Measurements from ENCODE around the gene JMJD8. TPM values are rescaled to one million over a fixed set of nuclear protein-coding genes. Genes with fewer than 3 reads are reported as not detected.

The JMJD8 gene
- total RNA-seq, 1 donor from 2014 or later, result 46.1 TPM

DNA sequence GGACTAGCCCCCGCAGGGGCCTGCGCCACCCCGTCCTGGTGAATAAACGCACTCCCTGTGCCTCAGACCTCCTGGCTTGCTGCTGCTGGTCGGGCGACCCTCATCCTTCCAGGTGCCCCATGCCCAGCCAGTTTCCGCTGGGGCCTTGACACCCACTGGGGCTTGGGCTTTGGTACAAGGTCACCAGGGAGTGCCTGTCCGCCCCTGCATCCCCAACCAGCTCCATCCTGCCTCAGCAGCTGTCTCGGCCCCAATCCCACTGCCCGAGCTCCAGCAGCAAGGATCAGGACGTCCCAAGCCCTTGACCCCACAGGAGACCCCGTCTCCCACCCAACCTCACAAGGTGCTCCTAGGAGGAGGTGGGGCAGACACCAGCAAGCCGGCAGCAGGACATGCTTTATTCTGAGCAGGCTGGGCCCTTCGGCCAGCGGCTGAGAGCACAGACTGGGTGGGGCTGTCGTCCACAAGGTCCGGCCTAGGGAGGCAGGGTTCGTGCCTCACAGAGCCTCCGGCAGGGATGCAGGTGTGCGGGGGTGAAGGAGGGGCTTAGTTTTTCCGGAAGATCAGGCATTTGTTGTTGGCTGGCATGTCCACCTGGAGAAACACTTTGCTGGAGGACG, 50.0 kb downstream of the JMJD8 start:
- Mint-ChIP-seq H3K9me3 (no peaks in the 10 kb centered on the region), H3K4me1 (peaks cover 10% of the 10 kb centered on the region), H3K27ac (no peak overlapping the region), H3K4me3 (peak overlapping the region; percentile 62), H3K36me3 (no peaks in the 10 kb centered on the region), H3K27me3 (ENCODE audit: low read depth) (no peaks in the 10 kb centered on the region)
- no peak for DNase-seq (ENCODE audit: low spot score in 2 of 2, unreplicated experiment in 2 of 2)
- TF ChIP-seq, protein P1, sequence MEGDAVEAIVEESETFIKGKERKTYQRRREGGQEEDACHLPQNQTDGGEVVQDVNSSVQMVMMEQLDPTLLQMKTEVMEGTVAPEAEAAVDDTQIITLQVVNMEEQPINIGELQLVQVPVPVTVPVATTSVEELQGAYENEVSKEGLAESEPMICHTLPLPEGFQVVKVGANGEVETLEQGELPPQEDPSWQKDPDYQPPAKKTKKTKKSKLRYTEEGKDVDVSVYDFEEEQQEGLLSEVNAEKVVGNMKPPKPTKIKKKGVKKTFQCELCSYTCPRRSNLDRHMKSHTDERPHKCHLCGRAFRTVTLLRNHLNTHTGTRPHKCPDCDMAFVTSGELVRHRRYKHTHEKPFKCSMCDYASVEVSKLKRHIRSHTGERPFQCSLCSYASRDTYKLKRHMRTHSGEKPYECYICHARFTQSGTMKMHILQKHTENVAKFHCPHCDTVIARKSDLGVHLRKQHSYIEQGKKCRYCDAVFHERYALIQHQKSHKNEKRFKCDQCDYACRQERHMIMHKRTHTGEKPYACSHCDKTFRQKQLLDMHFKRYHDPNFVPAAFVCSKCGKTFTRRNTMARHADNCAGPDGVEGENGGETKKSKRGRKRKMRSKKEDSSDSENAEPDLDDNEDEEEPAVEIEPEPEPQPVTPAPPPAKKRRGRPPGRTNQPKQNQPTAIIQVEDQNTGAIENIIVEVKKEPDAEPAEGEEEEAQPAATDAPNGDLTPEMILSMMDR (IDR thresholded peaks at IDR 0.05; ENCODE audit: unreplicated experiment), result no peak

DNA sequence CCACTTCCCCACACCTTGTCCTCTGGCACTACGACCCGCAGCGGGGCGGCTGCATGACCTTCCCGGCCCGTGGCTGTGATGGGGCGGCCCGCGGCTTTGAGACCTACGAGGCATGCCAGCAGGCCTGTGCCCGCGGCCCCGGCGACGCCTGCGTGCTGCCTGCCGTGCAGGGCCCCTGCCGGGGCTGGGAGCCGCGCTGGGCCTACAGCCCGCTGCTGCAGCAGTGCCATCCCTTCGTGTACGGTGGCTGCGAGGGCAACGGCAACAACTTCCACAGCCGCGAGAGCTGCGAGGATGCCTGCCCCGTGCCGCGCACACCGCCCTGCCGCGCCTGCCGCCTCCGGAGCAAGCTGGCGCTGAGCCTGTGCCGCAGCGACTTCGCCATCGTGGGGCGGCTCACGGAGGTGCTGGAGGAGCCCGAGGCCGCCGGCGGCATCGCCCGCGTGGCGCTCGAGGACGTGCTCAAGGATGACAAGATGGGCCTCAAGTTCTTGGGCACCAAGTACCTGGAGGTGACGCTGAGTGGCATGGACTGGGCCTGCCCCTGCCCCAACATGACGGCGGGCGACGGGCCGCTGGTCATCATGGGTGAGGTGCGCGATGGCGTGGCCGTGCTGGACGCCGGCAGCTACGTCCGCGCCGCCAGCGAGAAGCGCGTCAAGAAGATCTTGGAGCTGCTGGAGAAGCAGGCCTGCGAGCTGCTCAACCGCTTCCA, 50.6 kb downstream of the JMJD8 start:
- peaks cover 7% of the 10 kb centered on the region for H3K4me1 Mint-ChIP-seq
- H3K9me3 Mint-ChIP-seq, result no peaks in the 10 kb centered on the region
- no peak overlapping the region for H3K27ac Mint-ChIP-seq
- no peaks in the 10 kb centered on the region for H3K27me3 Mint-ChIP-seq (ENCODE audit: low read depth)
- TF ChIP-seq, protein P1 (IDR thresholded peaks at IDR 0.05; ENCODE audit: unreplicated experiment), result no peak
- H3K36me3 Mint-ChIP-seq, result no peaks in the 10 kb centered on the region
- DNase-seq (ENCODE audit: low spot score in 2 of 2, unreplicated experiment in 2 of 2), result no peak
- H3K4me3 Mint-ChIP-seq, result peak overlapping the region; percentile 62

DNA sequence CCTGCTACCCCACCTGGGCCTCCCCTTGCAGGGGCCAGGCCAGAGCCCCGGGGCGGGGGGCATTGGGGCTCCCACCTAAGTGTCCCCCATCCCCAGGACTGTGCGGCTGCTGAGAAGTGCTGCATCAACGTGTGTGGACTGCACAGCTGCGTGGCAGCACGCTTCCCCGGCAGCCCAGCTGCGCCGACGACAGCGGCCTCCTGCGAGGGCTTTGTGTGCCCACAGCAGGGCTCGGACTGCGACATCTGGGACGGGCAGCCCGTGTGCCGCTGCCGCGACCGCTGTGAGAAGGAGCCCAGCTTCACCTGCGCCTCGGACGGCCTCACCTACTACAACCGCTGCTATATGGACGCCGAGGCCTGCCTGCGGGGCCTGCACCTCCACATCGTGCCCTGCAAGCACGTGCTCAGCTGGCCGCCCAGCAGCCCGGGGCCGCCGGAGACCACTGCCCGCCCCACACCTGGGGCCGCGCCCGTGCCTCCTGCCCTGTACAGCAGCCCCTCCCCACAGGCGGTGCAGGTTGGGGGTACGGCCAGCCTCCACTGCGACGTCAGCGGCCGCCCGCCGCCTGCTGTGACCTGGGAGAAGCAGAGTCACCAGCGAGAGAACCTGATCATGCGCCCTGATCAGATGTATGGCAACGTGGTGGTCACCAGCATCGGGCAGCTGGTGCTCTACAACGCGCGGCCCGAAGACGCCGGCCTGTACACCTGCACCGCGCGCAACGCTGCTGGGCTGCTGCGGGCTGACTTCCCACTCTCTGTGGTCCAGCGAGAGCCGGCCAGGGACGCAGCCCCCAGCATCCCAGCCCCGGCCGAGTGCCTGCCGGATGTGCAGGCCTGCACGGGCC, 51.4 kb downstream of the JMJD8 start:
- Mint-ChIP-seq H3K36me3 (no peaks in the 10 kb centered on the region), H3K4me1 (peaks cover 7% of the 10 kb centered on the region), H3K27ac (no peak overlapping the region), H3K4me3 (no peak overlapping the region), H3K27me3 (ENCODE audit: low read depth) (no peaks in the 10 kb centered on the region), H3K9me3 (no peaks in the 10 kb centered on the region)
- TF ChIP-seq, protein P1 (IDR thresholded peaks at IDR 0.05; ENCODE audit: unreplicated experiment), result no peak
- no peak for DNase-seq (ENCODE audit: low spot score in 2 of 2, unreplicated experiment in 2 of 2)

DNA sequence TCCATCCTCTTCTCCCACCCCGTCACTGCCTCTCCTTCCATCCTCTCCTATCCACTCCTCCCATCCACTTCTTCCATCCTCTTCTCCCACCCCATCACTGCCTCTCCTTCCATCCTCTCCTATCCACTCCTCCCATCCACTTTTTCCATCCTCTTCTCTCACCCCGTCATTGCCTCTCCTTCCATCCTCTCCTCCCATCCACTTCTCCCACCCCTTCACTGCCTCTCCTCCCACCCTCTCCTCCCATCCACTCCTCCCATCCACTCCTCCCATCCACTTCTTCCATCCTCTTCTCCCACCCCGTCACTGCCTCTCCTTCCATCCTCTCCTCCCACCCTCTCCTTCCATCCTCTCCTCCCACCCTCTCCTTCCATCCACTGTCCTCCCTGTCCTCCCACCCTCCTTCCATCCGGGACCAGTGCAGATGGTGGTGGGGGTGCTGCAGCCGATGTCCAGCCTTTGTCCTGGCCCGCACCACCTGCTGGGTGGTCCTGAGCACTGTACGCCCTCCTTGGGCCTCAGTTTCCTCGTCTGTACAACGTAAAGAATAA, 52.3 kb downstream of the JMJD8 start:
- Mint-ChIP-seq H3K4me3 (no peak overlapping the region), H3K27ac (no peak overlapping the region)

More for the DNA sequence above, 52.3 kb downstream of the JMJD8 start:
- no peaks in the 10 kb centered on the region for H3K27me3 Mint-ChIP-seq (ENCODE audit: low read depth)
- peaks cover 7% of the 10 kb centered on the region for H3K4me1 Mint-ChIP-seq
- H3K9me3 Mint-ChIP-seq, result no peaks in the 10 kb centered on the region
- no peak for DNase-seq (ENCODE audit: low spot score in 2 of 2, unreplicated experiment in 2 of 2)
- TF ChIP-seq, protein P1 (IDR thresholded peaks at IDR 0.05; ENCODE audit: unreplicated experiment), result no peak
- no peaks in the 10 kb centered on the region for H3K36me3 Mint-ChIP-seq

Other genes starting within 250 kb of the JMJD8 start
- 48.2 to 49.1 TPM (median 48.7 TPM) in 3 replicates for gene CAPN15, start 156.6 kb downstream of the JMJD8 start, total RNA-seq
- gene PRR35, start 123.9 kb downstream of the JMJD8 start, total RNA-seq, result 0.25 TPM in 1 of 3 replicates, not detected in the others
- gene NHLRC4, start 117.3 kb downstream of the JMJD8 start, total RNA-seq, result 2.3 to 3.0 TPM (median 2.7 TPM) in 3 replicates
- 78.5 to 86.7 TPM (median 84.8 TPM) in 3 replicates for gene PIGQ, start 114.4 kb downstream of the JMJD8 start, total RNA-seq
- 23.2 to 26.2 TPM (median 25.5 TPM) in 3 replicates for gene RAB40C, start 94.3 kb downstream of the JMJD8 start, total RNA-seq
- 0.47 to 0.94 TPM (median 0.84 TPM) in 3 replicates for gene WFIKKN1, start 53.3 kb downstream of the JMJD8 start, total RNA-seq
- gene METTL26, start 48.0 kb downstream of the JMJD8 start, total RNA-seq, result 72.1 to 74.0 TPM (median 73.2 TPM) in 3 replicates
- gene MCRIP2, start 42.5 kb downstream of the JMJD8 start, total RNA-seq, result 20.5 to 24.6 TPM (median 21.7 TPM) in 3 replicates
- 75.9 to 86.9 TPM (median 77.2 TPM) in 3 replicates for gene WDR90, start 35.0 kb downstream of the JMJD8 start, total RNA-seq
- gene RHOT2, start 16.2 kb downstream of the JMJD8 start, total RNA-seq, result 190 to 207 TPM (median 194 TPM) in 3 replicates
- gene RHBDL1, start 8.7 kb downstream of the JMJD8 start, total RNA-seq, result 5.9 to 6.1 TPM (median 6.0 TPM) in 3 replicates
- gene STUB1, start 3.9 kb downstream of the JMJD8 start, total RNA-seq, result 69.4 to 79.9 TPM (median 72.5 TPM) in 3 replicates
- 20.6 to 22.8 TPM (median 21.9 TPM) in 3 replicates for gene WDR24, start 6.1 kb upstream of the JMJD8 start, total RNA-seq
- gene FBXL16, start 21.5 kb upstream of the JMJD8 start, total RNA-seq, result 0.18 to 0.85 TPM (median 0.23 TPM) in 3 replicates
- gene METRN, start 30.8 kb upstream of the JMJD8 start, total RNA-seq, result 12.8 to 15.3 TPM (median 15.1 TPM) in 3 replicates
- 26.2 to 33.8 TPM (median 27.5 TPM) in 3 replicates for gene ANTKMT, start 36.8 kb upstream of the JMJD8 start, total RNA-seq
- 2.5 to 3.2 TPM (median 2.7 TPM) in 3 replicates for gene CCDC78, start 42.1 kb upstream of the JMJD8 start, total RNA-seq
- gene HAGHL, start 42.8 kb upstream of the JMJD8 start, total RNA-seq, result 6.4 to 8.6 TPM (median 7.4 TPM) in 3 replicates
- 39.9 to 46.0 TPM (median 45.1 TPM) in 3 replicates for gene CIAO3, start 56.7 kb upstream of the JMJD8 start, total RNA-seq
- 5.0 to 5.8 TPM (median 5.7 TPM) in 3 replicates for gene MSLN, start 76.4 kb upstream of the JMJD8 start, total RNA-seq
- 21.5 to 23.0 TPM (median 21.9 TPM) in 3 replicates for gene RPUSD1, start 104.0 kb upstream of the JMJD8 start, total RNA-seq
- gene CHTF18, start 104.3 kb upstream of the JMJD8 start, total RNA-seq, result 85.6 to 89.2 TPM (median 87.5 TPM) in 3 replicates
- not detected in 3 replicates for gene GNG13, start 116.4 kb upstream of the JMJD8 start, total RNA-seq

All from mesothelial cell of epicardium (in vitro differentiated cells).